ENCODE results near the gene ESPL1.

Gene ESPL1

DNA sequence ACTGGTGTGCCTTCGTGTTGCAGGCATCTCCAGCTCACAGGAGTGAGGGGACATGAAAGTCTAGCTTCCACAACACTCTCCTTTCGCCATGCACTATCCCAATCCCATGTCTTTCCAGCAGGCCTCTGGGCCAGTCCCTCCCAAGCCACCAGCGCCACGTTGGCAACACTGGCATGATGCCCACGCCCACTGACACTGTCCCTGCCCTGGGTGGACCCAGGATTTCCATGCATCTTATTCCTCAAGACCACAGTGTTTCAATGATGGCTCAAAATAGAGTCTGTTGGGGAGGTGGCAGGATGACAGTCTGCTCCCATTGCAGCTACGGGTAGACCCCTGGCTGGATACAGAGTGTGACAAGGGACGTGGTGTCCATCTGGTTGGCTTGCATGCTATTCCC lies 65.7 kb downstream of the ESPL1 start:
- no peak for DNase-seq (ENCODE audit: low read depth in 1 of 2, low spot score in 1 of 2)

DNA sequence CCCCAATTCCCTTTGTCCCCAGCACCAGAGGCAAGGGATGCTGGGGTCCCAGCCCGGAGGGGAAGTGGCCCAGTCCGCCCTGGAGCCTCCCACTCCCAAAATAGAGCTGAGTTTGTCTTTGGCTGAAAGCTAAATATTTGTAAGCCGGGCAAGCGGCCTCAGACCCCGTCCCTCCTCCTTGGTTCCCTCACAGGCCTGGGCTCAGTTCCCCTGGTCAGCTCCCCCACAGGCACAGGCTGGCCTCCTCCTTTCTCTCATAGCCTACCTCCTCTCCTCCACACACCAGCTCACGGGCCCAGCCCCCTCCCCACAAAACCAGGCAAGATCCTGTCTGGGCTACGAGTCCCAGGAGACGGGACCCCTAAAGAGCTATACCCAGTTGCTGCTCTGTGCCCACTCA lies 66.7 kb downstream of the ESPL1 start:
- DNase-seq (ENCODE audit: low read depth in 1 of 2, low spot score in 1 of 2), result no peak

DNA sequence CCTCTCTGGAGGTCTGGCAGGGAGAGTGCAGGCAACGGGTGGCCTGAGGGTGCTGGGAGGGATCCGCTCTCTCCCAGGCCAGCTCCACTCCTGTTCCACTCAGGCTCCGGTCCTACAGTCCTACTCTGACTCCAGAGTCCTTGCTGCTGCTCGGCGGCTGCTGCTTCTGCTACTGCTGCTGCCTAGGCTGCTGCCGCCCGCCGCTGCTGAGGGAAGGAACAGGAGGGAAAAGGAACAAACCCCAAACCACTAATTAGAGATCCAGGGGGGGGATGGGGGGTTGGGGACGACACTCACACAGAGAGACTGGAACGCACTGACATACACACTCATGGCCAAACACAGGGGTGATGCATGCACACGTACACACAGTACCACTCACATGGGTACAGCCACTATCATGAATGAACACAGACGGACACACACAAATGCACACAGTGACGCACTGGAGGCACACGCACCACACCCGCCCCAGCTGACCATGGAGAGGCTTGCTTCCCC lies 68.1 kb downstream of the ESPL1 start, which contains the start of gene SP7:
Gene SP7 (minus strand): TSS at position 174 of the 501 bp plus-strand sequence. CDS start 708 bp downstream, outside the sequence.
- DNase-seq (ENCODE audit: low read depth in 1 of 2, low spot score in 1 of 2), result no peak

DNA sequence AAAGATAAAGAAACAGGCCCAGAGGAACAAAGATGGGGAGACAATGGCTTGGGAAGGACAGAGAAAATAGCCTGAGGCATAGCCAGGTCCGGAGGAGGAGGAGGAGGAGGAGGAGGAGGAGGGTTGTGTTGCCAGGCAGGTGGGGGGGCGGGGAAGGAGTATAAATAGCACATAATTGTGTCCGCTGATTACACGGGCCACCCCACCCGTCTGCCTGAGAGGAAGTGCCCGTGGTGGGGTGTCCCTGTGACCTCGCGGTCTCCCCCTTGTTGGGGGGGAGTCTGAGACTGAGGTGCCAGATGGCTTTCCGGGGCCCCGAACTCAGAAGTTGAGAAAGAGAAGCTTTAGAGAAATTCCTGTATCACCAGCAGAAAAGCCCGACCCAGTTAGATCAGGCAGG lies 69.9 kb downstream of the ESPL1 start:
- no peak for DNase-seq (ENCODE audit: low read depth in 1 of 2, low spot score in 1 of 2)

DNA sequence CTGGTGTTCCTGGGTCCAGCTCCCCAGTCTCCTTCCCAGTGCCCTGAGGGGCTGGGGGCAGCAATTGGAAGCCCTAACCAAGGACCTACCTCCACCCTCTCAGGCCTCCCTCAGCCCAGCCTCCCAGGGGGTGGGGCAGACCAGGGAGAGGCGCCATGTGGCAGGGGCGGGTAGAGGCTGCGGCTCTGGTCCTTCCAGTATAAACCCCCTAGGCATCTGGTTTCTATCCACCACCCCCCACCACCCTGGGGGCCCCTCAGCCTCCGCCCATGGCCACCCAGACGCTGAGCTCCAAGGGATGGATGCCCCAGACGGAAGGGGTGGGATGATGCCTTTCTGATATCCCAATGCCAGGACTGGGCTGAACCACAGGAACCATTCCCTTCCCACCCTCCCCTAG lies 70.8 kb downstream of the ESPL1 start:
- no peak for DNase-seq (ENCODE audit: low read depth in 1 of 2, low spot score in 1 of 2)

DNA sequence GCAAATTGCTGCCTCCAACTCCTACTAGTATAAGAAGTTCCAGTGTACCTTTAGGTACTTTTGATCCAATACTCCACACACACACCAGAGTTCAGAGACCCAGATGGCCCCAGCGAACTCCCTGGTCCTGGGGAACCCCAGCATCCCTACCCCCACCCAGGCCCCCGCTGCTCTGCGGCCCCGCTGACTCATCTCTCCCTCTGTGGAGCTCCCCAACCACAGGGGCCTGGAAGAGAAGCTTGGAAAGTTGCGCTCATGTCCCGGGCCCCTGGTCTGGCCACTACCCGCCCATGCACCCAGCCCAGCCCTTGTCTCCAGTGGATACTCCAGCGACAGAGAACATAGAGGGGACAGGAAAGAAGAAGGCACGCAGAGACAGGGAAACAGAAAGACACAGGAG lies 72.3 kb downstream of the ESPL1 start:
- no peak for DNase-seq (ENCODE audit: low read depth in 1 of 2, low spot score in 1 of 2)

Measured in activated CD4-positive, alpha-beta T cell treated with anti-CD3 and anti-CD28 coated beads, Interleukin-2, amount 50 U/mL, for 24 hours (primary cell).